ENCODE results near the gene PAIP2B.

DNA sequence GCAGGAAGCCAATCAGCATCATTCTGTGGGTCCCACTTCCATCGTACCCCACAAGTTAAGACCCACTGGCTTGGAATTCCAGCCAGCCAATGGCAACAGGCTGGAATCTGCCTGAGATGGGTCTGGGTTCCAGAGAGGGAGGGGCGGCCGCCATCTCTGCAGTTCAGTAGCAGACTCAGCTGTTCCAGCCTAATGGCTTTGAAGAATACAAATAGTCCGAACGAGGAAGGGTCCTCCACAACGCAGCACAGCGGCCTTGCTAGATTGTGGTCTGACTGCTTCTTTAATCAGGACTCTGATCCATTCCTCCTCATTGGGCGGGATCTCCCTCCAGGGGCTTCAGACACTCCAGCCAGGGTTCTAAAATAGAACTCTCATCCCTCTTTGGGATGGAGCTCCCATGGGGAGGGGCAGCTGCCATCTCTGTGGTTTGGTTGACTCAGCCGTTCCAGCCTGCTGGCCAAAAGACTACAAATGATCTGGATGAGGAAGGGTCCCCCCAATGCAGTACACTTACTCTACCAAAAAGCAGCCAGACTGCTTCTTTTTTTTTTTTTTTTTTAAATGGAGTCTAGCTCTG lies 42.7 kb upstream of the PAIP2B start:
- TF ChIP-seq POLR2AphosphoS5 (IDR thresholded peaks at IDR 0.05; ENCODE audit: borderline replicate concordance, low read depth, low read length) = no peak
- no peak for TF ChIP-seq EZH2 (IDR thresholded peaks at IDR 0.05)
- TF ChIP-seq FOXP2 (optimal IDR thresholded peaks at IDR 0.05; ENCODE audit: control extremely low read depth, extremely low read length, insufficient read depth) = no peak

Measured in SK-N-MC (cell line).